GM12892 (cell line): ENCODE measurements around the gene LRCH1.

ENCODE experiments used
- POLR2A ChIP-seq: IDR thresholded peaks from 2 replicates; pipeline ENCODE4 v1.6.1; 2011; ENCODE audit warnings: low read depth, low read length, control low read depth
- POLR2AphosphoS5 ChIP-seq: IDR thresholded peaks from 2 replicates; pipeline ENCODE4 v1.6.1; 2011; ENCODE audit warnings: low read depth, low read length, control low read depth

DNA sequence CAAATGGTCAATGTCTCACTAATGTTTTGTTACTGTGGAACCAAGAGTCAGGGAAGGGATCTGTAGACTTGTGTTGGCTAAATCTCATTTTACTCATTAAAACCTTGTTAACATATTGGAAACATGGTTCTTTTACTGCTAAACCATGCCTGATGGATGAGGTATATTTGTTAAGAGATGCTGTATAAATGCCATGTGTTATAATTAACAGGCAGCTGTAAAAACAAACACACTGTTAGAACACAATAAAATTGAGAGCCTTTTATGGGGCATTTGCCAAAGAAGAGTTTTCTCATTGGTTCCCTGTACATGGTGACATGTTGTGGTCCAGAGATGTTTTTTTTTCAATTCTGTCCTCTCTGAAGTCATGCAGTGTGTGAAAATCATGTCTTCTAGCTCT, 122.0 kb downstream of the LRCH1 start:
- TF ChIP-seq POLR2A (no peak), POLR2AphosphoS5 (no peak)
